Measurements from ENCODE around the gene KCNQ5.
"Not testable (repeated sequence)": the region's sequence is repeated elsewhere in the genome, so short reads cannot be mapped to it uniquely, and the experiment has no call there.

Gene KCNQ5

DNA sequence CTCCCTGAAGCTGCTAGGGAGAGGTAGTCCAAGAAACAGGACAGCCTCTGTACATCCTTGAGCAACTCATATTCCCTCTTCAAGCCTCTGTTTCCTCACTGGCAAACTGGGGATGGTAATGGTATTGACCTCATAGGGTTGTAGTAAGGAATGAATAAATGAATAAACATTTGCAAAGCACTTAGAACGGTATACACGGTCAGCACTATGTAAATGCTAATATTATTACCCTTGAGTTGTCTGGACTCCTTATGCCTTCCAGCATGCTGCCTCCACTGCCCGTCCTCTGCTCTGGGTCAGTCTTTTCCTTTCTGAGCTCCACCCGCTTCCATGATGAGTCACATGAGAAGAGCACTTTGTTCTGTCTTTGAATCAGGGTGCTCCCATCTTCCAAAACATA, 552.8 kb downstream of the KCNQ5 start:
- DNase-seq: no peak

DNA sequence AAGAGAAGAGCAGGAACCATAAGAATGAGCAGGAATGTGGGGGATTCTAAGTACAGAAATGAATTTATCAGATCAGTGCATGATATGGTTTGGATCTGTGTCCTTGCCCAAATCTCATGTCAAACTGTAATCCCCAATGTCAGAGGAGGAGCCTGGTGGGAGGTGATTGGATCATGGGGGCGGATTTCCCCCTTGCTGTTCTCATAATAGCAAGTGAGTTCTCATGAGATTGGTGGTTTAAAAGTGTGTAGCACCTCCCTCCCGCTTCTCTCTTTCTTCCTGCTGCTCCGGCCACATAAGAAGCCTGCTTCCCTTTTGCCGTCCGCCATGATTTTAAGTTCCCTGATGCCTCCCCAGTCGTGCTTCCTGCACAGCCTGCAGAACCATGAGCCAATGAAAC, 554.2 kb downstream of the KCNQ5 start:
- peak in 1 of 56 donors; percentile 9 for DNase-seq

DNA sequence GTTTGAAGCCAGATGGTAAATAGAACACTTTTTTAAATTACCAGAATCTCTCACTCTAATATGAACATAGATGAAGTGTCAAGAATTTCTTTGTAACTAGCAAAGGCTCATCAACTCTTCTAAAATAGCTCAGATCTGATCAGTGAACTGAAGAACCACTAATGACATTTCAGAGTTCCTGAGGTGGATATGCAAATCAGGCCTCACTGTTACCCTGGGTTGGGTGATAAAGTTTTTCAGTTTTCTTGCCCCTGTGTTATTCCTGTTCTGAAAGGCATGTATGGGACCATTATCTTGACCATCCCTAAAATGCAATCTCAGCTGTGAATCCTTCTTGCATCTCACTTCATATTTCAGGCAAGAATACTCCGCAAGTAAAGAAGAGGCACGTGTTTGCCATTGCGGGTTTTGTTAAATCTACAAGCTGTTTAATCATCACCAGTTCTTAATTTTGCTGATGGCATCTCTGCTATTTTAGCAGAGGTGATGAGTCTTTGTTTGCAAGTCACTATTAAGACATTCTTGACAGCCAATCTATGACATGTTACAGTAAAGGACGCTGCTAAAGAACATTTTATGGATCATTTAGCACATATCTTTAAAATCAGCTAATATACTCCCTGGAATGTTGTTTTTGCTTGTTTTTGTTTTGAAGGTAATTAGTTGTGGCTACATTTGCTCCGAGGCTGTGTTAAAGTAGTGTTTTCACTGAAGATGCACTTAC, 555.5 kb downstream of the KCNQ5 start:
- peak in 10 of 56 donors; percentile 5 to 40 (median 19) for DNase-seq

DNA sequence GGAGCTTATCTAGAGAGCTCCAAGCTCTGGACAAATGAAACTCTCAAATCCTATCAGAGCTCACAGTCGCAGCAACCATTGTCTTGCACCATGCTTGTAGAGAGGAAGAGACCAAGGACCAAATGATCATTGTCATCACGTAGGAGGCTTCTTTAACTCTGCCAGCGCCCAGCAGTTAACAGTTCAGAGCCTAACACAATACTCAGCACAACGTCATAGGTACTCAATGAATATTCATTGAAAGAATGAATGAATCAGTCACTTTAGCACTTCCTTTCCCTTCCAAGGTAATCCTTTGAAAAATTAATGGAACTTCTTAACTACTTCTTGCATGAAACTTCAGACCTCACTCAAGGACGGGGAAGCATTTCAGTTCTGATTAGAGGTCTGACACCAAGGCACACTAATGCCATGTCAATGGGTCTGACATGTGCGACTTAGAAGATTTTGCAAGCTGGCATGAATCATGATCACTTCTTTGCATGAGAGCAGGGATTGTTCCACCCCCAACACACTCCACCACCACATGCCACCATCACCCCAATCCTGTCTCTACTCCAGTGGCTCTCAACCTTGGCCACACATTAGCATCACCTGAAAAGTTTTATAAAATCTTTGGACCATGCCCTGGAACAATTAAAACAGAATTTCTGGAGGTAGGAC, 558.3 kb downstream of the KCNQ5 start:
- peak in 2 of 56 donors; percentile 7 to 31 for DNase-seq

DNA sequence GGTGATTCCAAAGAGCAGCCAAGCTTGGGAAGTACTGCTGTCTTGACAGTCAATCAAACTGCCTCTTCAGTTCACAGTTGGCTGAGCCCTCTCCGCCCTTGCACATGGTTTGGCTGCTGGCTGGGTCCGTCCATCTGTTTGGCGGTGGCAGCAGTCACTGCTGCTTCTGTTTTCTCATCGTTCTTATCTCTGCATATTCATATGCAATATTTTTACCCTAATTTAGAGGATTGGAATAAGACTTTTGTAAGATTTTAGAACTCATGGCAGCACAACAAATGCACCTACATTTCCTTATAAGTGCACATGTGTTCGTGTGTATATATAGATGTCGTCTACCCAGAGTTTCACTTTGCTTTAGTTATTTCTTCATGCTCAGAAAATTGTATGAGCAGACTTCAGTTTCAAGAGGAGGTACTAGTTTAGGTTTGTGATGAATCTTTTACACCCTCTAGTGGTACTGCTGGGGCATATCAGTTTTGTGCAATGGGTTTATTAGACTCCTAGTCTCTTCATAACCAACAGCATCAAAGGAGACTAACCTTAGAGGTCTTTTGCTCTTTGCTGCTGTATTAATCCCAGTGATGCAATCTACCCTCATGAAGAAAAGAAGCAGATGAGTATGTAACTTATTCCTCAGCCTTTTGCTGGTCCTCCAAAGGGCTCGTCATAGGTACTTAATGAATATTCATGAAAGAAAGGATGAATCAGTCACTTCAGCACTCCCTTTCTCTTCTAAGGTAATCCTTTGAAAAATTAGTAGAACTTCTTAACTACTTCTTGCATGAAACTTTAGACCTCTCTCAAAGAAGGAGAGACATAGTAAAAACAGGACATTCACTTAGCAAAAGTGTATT, 559.1 kb downstream of the KCNQ5 start:
- DNase-seq: peak in 4 of 56 donors; percentile 1 to 31 (median 18)

DNA sequence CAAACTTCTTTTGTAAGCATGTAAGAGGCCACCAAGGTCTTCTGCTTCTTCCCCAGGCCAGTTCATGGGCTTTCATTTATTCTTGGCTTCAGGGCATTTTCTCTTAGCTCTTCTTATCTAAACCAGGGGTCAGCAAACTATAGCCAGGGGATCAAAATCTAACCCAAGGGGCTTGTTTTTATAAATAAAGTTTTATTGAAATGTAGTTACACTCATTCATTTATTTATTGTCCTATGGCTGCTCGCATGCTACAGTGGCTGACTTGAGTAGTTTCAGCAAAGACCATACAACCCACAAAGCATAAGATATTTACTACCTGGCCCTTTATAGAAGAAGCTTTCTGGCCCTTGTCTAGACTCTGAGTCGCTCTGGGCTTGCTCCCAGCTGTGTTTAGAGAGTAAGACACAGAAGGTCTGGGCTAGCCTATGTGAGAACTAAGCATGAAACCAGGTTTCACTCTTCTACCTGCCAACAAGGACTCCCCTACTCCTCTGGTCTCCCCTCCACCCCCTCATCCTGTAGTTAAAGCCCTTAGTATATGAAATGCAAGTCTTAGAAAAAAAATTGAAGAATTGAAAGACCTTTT, 560.2 kb downstream of the KCNQ5 start:
- DNase-seq: no peak

DNA sequence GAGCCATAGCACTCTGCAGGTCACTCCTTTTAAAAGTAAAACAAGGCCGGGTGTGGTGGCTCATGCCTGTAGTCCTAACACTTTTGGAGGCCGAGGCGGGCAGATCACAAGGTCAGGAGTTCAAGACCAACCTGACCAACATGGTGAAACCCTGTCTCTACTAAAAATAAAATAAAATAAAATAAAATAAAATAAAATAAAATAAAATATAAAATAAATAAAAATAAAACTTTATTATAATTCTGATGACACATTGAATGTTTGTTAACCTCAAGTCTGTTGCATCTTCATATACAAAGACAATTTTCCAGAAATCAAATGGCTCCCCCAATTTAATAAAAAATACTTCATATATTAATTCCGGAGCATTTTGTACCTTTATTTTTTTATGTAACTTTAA, 571.4 kb downstream of the KCNQ5 start:
- not testable (repeated sequence) for DNase-seq

DNA sequence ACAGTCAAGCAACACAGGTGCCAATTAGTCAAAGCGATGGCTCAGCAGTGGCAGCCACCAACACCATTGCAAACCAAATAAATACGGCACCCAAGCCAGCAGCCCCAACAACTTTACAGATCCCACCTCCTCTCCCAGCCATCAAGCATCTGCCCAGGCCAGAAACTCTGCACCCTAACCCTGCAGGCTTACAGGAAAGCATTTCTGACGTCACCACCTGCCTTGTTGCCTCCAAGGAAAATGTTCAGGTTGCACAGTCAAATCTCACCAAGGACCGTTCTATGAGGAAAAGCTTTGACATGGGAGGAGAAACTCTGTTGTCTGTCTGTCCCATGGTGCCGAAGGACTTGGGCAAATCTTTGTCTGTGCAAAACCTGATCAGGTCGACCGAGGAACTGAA, 572.9 kb downstream of the KCNQ5 start:
- DNase-seq: no peak

DNA sequence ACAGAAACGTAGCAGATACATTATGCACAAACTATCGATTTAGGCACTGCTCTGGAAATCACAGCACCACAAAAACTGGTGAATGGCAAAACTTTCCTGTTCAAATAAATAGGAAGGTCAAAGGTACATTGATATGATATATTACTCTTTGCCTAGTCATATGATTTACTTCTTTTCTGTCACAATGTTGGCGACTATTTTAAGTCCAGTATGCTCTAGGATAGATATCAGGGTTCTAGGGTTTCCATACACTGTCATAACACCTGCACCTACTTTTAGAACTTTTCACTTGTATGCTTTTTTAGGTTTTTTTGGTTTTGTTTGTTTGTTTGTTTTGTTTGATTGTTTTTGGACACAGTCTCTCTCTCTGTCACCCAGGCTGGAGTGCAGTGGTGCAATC, 578.4 kb downstream of the KCNQ5 start:
- no peak for DNase-seq

DNA sequence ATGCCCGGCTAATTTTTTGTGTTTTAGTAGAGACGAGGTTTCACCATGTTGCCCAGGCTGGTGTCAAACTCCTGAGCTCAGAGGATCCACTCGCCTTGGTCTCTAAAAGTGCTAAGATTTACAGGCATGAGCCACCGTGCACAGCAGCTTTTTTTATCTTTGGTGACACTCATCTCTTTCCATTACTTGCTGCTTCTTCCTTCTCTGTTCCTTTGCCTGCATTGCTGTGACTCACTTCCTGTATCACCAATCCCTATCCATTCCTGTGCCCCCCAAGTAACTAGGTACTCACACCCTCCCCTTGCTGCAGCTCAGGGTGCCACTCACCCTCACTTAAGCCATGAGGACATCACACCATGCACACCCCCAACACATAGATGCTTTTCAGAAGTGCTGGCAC, 578.9 kb downstream of the KCNQ5 start:
- no peak for DNase-seq

DNA sequence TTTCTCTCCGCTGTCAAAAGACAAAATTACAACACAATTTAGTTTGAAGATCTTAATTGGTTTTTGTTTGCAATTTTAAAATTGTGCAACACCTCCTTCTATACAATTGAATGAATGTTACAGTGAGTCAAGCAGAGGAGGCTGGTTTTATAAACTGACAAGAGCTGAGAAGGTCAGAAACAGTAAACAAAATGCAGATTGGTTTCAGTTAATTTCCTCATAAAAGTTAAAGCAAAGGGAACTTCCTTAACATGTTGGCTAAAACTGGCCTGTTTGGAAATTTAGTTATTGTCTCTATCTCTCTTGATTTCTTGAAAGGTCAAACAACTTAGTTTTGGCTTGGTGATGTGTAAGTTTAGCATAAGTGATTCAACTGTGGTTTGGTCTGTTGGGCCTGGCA, 581.2 kb downstream of the KCNQ5 start:
- DNase-seq: no peak

DNA sequence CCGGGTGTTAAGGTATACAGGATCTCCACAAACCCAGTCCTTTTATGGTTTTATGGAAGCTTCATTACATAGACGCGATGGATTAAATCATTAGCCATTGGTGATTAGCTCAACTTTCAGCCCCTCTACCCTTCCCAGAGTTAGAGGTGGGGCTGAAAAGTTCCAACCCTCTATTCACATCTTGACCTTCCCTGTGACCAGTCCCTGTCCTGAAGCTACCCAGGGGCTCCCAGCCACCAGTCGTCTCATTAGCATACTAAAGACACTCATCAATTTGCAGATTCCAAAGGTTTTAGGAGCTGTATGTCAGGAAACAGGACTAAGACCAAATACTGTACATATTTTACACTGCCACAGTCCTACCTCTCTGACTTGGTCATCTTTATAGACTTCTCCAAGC, 582.4 kb downstream of the KCNQ5 start:
- DNase-seq: no peak

DNA sequence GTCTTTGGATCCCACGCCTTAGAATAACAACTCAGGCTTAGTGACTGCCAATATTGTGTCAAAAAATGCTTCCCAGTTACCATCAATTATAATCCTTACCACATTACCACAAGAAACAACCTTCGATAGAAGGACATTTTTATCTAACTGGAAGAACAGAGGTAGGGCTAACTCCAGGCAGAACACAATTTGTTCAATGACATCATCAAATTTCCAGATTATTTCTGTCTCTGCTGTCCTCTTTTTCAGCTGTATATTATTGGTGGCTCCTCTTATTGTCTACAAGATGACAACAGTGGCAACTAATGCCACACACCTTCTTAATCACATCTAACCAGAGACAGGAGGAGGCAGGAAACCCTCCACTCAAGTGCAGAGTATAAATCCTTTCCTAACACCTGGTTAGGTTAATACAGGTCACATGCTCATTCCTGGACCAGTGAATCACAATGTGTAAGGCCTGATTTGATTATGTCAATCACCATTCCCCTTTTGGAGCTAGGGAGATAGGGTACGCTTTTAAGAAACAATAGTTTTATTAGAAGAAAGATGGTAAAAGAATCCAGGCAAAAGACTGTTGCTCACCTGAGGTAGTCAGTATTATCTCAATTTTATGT, 585.5 kb downstream of the KCNQ5 start:
- DNase-seq: no peak

DNA sequence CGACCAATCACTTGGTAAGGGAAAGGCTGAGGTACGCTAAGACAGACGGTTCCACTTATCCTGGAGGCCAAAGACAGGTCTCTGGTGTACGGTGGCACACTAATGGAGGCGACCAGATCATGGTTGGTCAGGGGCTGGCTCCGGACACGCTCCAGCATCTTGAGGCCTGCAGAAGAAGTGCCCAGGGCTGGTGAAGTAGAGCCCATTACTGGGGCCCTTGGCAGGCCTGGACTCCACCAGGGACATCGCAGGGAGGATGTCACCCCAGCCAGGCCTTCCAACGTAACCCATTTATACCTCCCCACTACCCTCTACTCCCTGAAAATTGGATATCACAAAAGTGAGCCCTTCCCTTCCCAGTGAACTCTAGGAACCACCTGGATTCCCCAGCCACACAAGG, 587.3 kb downstream of the KCNQ5 start:
- no peak for DNase-seq

DNA sequence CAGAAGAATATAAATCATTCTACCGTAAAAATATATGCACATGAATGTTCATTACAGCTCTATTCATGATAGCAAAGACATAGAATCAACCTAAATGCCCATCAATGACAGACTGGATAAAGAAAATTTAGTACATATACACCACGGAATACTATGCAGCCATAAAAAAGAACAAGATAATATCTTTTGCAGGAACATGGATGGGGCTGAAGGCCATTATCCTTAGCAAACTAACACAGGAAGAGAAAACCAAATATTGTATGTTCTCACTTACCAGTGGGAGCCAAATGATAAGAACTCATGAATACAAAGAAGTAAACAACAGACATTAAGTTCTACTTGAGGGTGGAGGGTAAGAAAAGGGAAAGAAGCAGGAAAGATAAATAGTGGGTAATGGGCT, 595.0 kb downstream of the KCNQ5 start:
- no peak for DNase-seq

DNA sequence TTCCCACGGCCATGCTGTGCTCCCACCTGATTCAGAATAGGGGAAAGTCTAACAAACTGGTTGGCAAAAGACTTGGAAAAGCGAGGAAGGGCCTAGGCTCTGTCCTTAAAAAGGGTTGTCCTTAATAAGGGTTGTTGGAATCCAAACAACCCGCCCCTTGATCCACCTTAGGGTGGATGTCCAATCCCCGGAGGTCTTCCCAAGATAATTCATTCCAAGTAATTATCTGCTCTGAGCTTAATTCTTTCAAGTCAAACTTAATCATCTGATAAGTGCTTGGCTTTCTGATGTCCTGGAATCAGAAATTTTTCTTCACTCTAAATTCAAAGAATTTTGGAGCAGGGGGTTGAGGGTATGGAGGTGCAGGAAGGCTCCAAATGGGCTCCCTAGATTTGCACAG, 603.5 kb downstream of the KCNQ5 start, which contains the start of gene KHDC1L:
Gene KHDC1L (minus strand): TSS at position 101 of the 400 bp plus-strand sequence. CDS start 88 bp downstream, at position 13.
- no peak for DNase-seq

DNA sequence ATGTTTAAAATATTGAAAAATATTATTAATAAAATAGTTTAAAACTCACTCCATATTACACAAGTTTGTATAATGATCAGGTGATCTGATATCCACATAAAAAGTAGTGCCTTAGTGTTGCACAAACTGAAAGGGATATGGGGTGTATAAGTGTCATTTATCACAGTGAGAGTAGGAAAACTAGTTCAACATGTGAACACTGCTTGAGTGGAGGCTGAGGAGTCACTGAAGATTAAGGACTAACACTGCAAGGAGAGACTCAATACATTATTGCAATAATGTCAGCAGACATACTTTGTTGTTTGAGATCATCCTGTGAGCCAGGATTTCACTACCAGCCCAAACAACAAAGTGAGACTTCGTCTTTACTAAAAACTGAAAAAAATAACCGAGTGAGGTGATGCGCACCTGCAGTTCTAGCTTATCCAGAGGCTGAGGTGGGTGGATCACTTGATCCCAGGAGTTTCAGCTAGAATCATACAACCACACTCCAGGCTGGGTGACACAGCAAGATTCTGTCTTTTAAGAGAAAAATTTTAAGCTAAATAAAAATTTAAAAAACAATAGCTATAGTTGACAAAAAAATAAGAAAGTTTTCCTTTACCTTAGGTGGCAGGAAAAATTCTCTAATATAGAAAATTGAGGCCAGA, 605.9 kb downstream of the KCNQ5 start:
- peak in 10 of 56 donors; percentile 1 to 22 (median 6) for DNase-seq

DNA sequence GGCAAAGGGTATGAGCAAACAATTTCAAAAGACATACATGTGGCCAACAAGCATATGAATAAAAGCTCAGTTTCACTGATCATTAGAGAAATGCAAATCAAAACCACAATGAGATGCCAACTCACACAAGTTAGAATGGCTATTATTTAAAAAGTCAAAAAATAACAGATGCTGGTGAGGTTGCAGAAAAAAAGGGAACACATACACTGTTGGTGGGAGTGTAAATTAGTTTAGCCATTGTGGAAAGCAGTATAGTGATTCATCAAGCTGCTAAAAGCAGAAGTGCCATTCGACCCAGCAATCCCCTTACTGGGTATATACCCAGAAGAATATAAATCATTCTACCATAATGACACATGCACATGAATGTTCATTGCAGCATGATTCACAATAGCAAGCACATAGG, 610.1 kb downstream of the KCNQ5 start:
- no peak for DNase-seq

DNA sequence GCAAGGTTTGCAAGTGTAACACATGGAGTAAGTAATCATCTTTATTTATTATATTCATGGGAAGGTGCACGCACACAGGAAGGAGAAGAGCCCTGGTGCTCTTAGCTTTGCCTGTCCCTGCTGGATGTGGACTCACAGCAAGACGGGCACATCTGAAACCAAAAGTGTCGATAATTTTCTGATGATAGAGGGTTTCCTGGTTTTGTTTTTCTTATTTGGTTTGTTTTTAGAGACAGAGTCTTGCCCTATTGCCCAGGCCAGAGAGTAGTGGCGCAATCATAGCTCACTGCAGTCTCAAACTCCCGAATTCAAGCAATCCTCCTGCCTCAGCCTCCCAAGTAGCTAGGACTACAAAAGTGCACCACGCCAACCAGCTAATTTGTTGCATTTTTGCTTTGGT, 611.2 kb downstream of the KCNQ5 start:
- DNase-seq: no peak

DNA sequence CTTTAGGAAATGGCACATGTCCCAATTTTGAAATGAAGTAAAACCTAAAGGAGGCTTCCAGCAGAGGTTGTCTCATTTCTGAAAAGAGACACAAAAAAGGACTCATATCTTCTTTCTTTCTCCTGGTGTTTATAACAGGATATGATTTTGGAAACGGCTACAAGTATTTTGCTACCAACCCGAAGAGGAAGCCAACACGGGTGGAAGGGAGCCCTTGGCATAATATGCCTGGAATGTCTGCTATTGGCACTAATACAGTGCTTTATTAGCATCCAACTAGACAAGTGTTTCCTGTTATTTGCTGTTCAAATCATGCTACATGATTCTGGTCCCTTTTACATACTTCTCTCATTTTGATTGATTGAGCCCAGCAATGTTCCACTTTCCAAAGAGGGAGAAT, 612.1 kb downstream of the KCNQ5 start:
- DNase-seq: not testable (repeated sequence)

DNA sequence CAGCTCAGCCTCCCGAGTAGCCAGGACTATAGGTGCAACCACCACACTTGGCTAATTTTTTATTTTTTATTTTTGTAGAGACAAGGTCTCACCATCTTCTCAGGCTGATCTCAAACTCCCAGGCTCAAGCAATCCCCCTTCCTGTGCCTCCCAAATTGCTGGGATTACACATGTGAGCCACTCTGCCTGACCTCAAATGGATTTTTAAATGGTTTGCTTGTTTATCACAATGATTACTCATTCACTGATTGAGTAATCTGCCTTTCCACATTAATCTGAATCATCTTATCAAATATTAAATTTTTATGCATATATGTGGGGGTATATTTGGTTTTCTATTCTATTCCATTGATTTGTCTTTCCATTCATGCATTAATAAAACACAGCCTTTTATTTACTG, 612.9 kb downstream of the KCNQ5 start:
- no peak for DNase-seq
